ENCODE results near the gene CD1B.

- TF ChIP-seq ZNF148 (tag by site-specific recombination; IDR thresholded peaks at IDR 0.05; ENCODE audit: borderline replicate concordance) (no peak), YY1 (tag by site-specific recombination; IDR thresholded peaks at IDR 0.05) (no peak), WT1 (tag by site-specific recombination; IDR thresholded peaks at IDR 0.05) (no peak), CTCF (tag by site-specific recombination; IDR thresholded peaks at IDR 0.05) (no peak), ZNF530 (tag by site-specific recombination; IDR thresholded peaks at IDR 0.05; ENCODE audit: low read depth) (no peak), ZNF324 (tag by site-specific recombination; IDR thresholded peaks at IDR 0.05) (no peak), ZFP3 (tag by site-specific recombination; IDR thresholded peaks at IDR 0.05; ENCODE audit: low read depth) (no peak), ZNF518A (tag by site-specific recombination; conservative IDR thresholded peaks at IDR 0.05; ENCODE audit: low read depth) (no peak), ZFP41 (tag by site-specific recombination; IDR thresholded peaks at IDR 0.05; ENCODE audit: borderline replicate concordance) (no peak), KLF7 (tag by site-specific recombination; IDR thresholded peaks at IDR 0.05; ENCODE audit: borderline replicate concordance) (no peak)
Measured at GRCh38 chr1:158310623-158311022, 20.7 kb downstream of the CD1B start.

Data from HEK293 (cell line).